Measurements from ENCODE around the gene KIF1A. TPM values are rescaled to one million over a fixed set of nuclear protein-coding genes. Genes with fewer than 3 reads are reported as not detected.

The KIF1A gene
- total RNA-seq, 4 donors from 2014 or later, result 0.19 to 0.60 TPM; not detected in 2

- DNase-seq (ENCODE audit: low spot score), result no peak
- no peak for ATAC-seq (ENCODE audit: low FRiP score)
- no peak for TF ChIP-seq CTCF (IDR thresholded peaks at IDR 0.05)
These were observed 83.5 kb downstream of the KIF1A start for GRCh38 chr2:240736281-240737250.

DNA sequence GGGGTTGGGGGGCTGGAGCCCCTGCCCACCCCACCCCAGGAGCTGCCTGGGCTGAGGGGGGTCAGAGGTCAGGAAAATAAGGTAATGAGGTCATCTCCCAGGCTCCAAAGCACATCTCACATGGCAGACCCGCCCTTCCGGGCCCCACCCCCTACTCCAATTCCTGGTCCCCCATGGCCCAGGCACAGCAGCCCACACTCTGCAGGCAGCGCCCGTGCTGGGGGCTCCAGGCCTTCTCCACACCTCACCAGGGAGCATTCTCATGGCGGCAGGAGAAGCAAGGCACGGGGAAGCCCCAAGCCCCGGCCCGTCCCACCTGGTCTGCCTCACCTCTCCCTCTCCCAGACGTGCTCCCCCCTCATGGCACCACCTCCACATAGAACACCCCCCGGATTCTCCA lies 84.5 kb downstream of the KIF1A start:
- no peak for ATAC-seq (ENCODE audit: low FRiP score)
- TF ChIP-seq CTCF (IDR thresholded peaks at IDR 0.05), result no peak

GRCh38 chr2:240734756-240735155 lies 85.3 kb downstream of the KIF1A start:
- TF ChIP-seq CTCF (IDR thresholded peaks at IDR 0.05), result no peak
- no peak for DNase-seq (ENCODE audit: low spot score)
- no peak for ATAC-seq (ENCODE audit: low FRiP score)

More for the DNA sequence above, 84.5 kb downstream of the KIF1A start:
- no peak for DNase-seq (ENCODE audit: low spot score)

DNA sequence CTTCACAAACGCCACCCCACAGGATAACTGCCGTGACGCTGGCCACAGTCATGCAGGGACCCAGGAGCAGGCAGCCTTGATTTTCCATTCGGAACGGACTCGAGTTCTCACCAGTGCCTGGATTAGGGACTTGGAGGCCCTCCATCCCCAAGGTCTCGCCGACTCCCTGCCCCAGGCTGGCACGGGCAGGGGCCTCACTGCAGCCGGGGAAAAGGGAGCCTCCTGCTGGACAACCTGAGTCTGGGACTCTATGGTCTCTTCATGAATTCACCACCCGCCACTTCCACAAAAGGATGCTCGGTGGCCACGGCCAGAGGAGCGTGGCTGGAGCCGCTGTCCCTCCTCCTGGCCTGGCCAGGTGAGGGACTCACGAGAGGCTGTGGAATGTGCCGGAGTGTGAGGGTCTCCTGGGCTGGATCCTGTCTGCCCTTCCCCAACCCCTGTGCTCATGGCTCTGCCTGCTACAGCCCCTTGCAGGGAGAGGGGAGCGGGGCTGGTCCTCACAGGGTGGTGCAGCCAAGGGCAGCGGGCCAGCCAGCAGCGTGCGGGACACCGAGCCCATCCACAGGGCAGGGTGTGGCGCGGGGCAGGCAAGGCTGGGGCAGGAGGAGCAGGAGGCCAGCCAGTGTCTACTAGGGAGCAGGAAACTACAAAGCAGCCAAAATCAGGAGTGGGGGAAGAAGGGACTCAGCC lies 86.1 kb downstream of the KIF1A start:
- no peak for TF ChIP-seq CTCF (IDR thresholded peaks at IDR 0.05)
- no peak for ATAC-seq (ENCODE audit: low FRiP score)

GRCh38 chr2:240732911-240733622 lies 87.0 kb downstream of the KIF1A start:
- no peak for ATAC-seq (ENCODE audit: low FRiP score)
- TF ChIP-seq CTCF (IDR thresholded peaks at IDR 0.05), result no peak
- no peak for DNase-seq (ENCODE audit: low spot score)

More for the DNA sequence above, 86.1 kb downstream of the KIF1A start:
- DNase-seq (ENCODE audit: low spot score), result no peak

GRCh38 chr2:240732184-240732583 lies 87.8 kb downstream of the KIF1A start:
- ATAC-seq (ENCODE audit: low FRiP score), result no peak
- no peak for TF ChIP-seq CTCF (IDR thresholded peaks at IDR 0.05)
- no peak for DNase-seq (ENCODE audit: low spot score)

Data from omental fat pad (tissue), 4 donors.